CD8-positive, alpha-beta memory T cell (primary cell): Measurements from ENCODE around the gene GNL3. TPM values are rescaled to one million over a fixed set of nuclear protein-coding genes. Genes with fewer than 3 reads are reported as not detected.
A peak's percentile ranks its signal among the peaks of the same experiment; 100 is the strongest.

Experiments
- CTCF ChIA-PET: fragments of 350-600 bp; sonication (Branson Sonifier 250); formaldehyde crosslinking; loops from one replicate; lab custom pipeline; 2021; ENCODE audit warnings: antibody characterized with exemption; lab: Charles Lee
- POLR2A ChIA-PET: fragments of 350-600 bp; sonication (Branson Sonifier 250); formaldehyde crosslinking; loops from one replicate; lab custom pipeline; 2021; ENCODE audit warnings: antibody characterized with exemption; lab: Charles Lee
- DNase-seq, 5 donors: peaks; one replicate each; pipeline versions ENCODE4 v3.0.0 to v3.0.0-alpha.2; 2020 to 2022; ENCODE audit warnings: mixed read lengths in 1 of 5
- H3K27ac ChIP-seq: one replicate; pipeline ENCODE4 v1.7.0; 2013; ENCODE audit warnings: low read depth, mild to moderate bottlenecking, low read length, moderate library complexity
- H3K27me3 ChIP-seq: 2 replicates; pipeline ENCODE4 v1.7.0; 2013; ENCODE audit warnings: low read length, mild to moderate bottlenecking; ENCODE audit not compliant: insufficient read depth, poor library complexity, severe bottlenecking
- H3K36me3 ChIP-seq: 2 replicates; pipeline ENCODE4 v1.7.0; 2013; ENCODE audit warnings: mild to moderate bottlenecking, low read length, moderate library complexity; ENCODE audit not compliant: insufficient read depth
- H3K4me1 ChIP-seq: 2 replicates; pipeline ENCODE4 v1.7.0; 2013; ENCODE audit warnings: mild to moderate bottlenecking, low read length, moderate library complexity; ENCODE audit not compliant: insufficient read depth
- H3K4me3 ChIP-seq: 2 replicates; pipeline ENCODE4 v1.7.0; 2013; ENCODE audit warnings: mild to moderate bottlenecking, low read length
- H3K9me3 ChIP-seq: 2 replicates; pipeline ENCODE4 v1.7.0; 2013; ENCODE audit warnings: mild to moderate bottlenecking, low read length
- H3K27ac Mint-ChIP-seq, 8 donors: one replicate each; pipeline ENCODE4 v1.8.0; 2020 to 2021; ENCODE audit warnings: mixed read lengths in 8 of 8, mild to moderate bottlenecking in 6 of 8, inconsistent platforms in 3 of 8, moderate library complexity in 3 of 8
- H3K27me3 Mint-ChIP-seq, 2 donors: one replicate each; pipeline ENCODE4 v1.8.0; 2020 to 2021; ENCODE audit warnings: mixed read lengths in 2 of 2, mild to moderate bottlenecking in 1 of 2, moderate library complexity in 1 of 2
- H3K36me3 Mint-ChIP-seq, 3 donors: one replicate each; pipeline ENCODE4 v1.8.0; 2020 to 2021; ENCODE audit warnings: mixed read lengths in 3 of 3, inconsistent platforms in 1 of 3, mild to moderate bottlenecking in 1 of 3
- H3K4me1 Mint-ChIP-seq, 3 donors: one replicate each; pipeline ENCODE4 v1.8.0; 2020 to 2021; ENCODE audit warnings: mixed read lengths in 3 of 3, inconsistent platforms in 1 of 3, mild to moderate bottlenecking in 1 of 3
- H3K4me3 Mint-ChIP-seq, 7 donors: one replicate each; pipeline ENCODE4 v1.8.0; 2020 to 2021; ENCODE audit warnings: mixed read lengths in 7 of 7, mild to moderate bottlenecking in 6 of 7, moderate library complexity in 4 of 7, inconsistent platforms in 2 of 7
- H3K9me3 Mint-ChIP-seq, 5 donors: one replicate each; pipeline ENCODE4 v1.8.0; 2020 to 2022; ENCODE audit warnings: mixed read lengths in 5 of 5, mild to moderate bottlenecking in 3 of 5, moderate library complexity in 2 of 5, inconsistent platforms in 1 of 5
- polyA plus RNA-seq: library from polyadenylated mRNA; unstranded; fragments of 300-500 nt; fragmentation: Illumina TruSeq; gene quantifications from one replicate; pipeline ENCODE4 v1.2.3, GENCODE V29; 2021
- total RNA-seq, 2 experiments: library from RNA; stranded (reverse); gene quantifications; one replicate each; pipeline ENCODE4 v1.2.3, GENCODE V29; 2021

GNL3 gene, protein sequence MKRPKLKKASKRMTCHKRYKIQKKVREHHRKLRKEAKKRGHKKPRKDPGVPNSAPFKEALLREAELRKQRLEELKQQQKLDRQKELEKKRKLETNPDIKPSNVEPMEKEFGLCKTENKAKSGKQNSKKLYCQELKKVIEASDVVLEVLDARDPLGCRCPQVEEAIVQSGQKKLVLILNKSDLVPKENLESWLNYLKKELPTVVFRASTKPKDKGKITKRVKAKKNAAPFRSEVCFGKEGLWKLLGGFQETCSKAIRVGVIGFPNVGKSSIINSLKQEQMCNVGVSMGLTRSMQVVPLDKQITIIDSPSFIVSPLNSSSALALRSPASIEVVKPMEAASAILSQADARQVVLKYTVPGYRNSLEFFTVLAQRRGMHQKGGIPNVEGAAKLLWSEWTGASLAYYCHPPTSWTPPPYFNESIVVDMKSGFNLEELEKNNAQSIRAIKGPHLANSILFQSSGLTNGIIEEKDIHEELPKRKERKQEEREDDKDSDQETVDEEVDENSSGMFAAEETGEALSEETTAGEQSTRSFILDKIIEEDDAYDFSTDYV
- total RNA-seq (100 to 1,000 TPM; 229 to 233 TPM), polyA plus RNA-seq (58.5 TPM)

DNA sequence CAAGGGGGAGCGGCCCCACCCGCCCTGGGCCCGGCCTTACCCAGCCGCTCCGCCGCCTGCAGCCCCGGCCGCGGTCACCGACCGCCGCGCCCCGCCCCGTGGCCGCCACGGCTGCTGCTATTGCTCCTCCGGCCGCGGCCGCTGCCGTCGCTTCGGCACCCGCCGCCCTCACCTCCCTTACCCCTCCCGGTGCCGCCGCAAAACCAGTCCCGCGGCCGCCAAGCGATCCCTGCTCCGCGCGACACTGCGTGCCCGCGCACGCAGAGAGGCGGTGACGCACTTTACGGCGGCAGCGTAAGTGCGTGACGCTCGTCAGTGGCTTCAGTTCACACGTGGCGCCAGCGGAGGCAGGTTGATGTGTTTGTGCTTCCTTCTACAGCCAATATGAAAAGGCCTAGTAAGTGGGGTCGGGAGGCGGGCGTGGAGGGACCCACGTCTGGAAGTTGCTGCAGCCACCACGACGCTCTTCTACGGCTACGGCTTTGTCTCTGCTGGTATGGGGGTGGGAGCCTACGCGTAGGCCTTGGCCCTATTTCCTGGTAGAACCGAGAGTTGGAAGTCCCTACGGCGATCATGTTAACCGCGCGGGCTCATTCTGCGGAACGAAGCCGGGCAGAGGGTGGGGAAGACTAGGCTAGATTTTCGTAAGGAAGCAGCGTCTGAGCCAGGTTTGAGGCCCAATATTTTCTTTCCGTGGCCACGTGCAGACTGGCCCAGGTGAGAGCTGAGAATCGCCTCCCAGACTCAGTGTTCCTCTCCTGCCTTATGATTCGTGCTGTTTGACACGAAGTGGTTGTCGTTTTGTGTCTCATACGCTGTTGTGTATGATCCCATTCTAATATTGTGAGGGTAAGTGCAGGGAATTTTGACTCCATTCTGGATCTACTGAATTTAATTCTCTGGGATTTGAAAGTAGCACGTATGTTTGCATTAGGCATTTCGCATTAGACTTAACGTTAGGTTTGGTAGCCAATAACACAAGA is at the start of gene GNL3, which contains the start of gene PBRM1:
Gene GNL3, plus strand, starts transcription at position 324 of the 983 bp plus-strand sequence. Its CDS starts 61 bp downstream, at position 385.
Gene PBRM1, minus strand, starts transcription at position 205 of the 983 bp plus-strand sequence.
- ChIA-PET CTCF (no interaction called here), POLR2A (no interaction called here)
- Mint-ChIP-seq H3K36me3 (peaks cover 7 to 66% (median 16%) of the 10 kb centered on the region in 3 donors), H3K4me3 (peak within 1 kb of the TSS; percentile 92 to 99 (median 97)), H3K27me3 (no peaks in the 10 kb centered on the region), H3K27ac (peak within 1 kb of the TSS; percentile 98 to 100 (median 99)), H3K4me1 (peaks cover 49 to 67% (median 62%) of the 10 kb centered on the region in 3 donors), H3K9me3 (no peaks in the 10 kb centered on the region)
- DNase-seq: peak; percentile 88 to 94 (median 93)
- H3K4me3 ChIP-seq: peak within 1 kb of the TSS; percentile 88
- peaks cover 38% of the 10 kb centered on the region for H3K4me1 ChIP-seq
- H3K36me3 ChIP-seq: peaks cover 41% of the 10 kb centered on the region
- H3K9me3 ChIP-seq: no peaks in the 10 kb centered on the region
- peak within 1 kb of the TSS; percentile 88 for H3K27ac ChIP-seq
- no peaks in the 10 kb centered on the region for H3K27me3 ChIP-seq

DNA sequence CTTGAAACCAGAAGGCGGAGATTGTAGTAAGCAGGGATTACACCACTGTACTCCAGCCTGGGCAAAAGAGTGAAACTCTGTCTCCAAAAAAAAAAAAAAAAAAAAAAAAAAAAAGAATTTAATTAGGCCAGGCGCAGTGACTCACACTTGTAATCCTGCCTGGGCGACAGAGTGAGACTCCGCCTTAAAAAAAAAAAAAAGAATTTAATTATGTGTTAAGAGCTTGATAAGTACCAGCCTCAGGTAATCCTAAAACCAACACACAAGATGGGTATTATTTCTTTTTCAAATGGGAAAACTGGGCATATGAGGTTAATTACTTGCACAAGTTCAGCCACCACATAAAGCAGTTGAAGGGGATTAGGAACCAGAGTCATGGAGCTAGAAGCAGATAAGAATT is 49.2 kb upstream of the GNL3 start:
- Histone ChIP-seq H3K27me3 (no peaks in the 10 kb centered on the region), H3K27ac (no peak overlapping the region), H3K9me3 (no peaks in the 10 kb centered on the region), H3K4me3 (no peak overlapping the region), H3K4me1 (no peaks in the 10 kb centered on the region), H3K36me3 (peaks cover 17% of the 10 kb centered on the region)
- ChIA-PET POLR2A (no interaction called here), CTCF (no interaction called here)
- Mint-ChIP-seq H3K27ac (no peak overlapping the region), H3K36me3 (peaks cover 0 to 73% (median 16%) of the 10 kb centered on the region in 3 donors), H3K9me3 (no peaks in the 10 kb centered on the region), H3K27me3 (no peaks in the 10 kb centered on the region), H3K4me1 (no peaks in the 10 kb centered on the region), H3K4me3 (no peak overlapping the region)
- no peak for DNase-seq

DNA sequence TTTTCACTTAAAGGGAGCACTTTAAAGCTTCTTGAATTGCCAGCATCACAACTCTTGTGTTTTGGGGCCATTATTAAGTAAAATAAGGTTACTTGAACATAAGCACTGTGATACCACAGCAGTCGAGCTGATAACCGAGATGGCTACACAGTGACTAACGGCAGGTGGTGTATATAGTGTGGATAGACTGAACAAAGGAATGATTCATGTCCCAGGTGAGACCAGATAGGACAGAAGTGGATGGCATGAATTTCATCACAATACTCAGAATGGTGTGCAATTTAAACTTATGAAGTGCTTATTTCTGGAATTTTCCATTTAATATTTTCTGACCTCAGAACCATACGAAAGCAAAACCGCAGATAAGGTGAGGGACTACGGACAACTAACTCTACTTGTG is 40.3 kb upstream of the GNL3 start:
- Mint-ChIP-seq H3K9me3 (no peaks in the 10 kb centered on the region), H3K4me3 (no peak overlapping the region), H3K27ac (no peak overlapping the region), H3K4me1 (no peaks in the 10 kb centered on the region), H3K36me3 (peaks cover 0 to 82% (median 24%) of the 10 kb centered on the region in 3 donors), H3K27me3 (no peaks in the 10 kb centered on the region)
- no peak overlapping the region for H3K27ac ChIP-seq
- H3K36me3 ChIP-seq: peaks cover 37% of the 10 kb centered on the region
- POLR2A ChIA-PET: no interaction called here
- H3K4me1 ChIP-seq: no peaks in the 10 kb centered on the region
- H3K4me3 ChIP-seq: no peak overlapping the region
- DNase-seq: no peak
- CTCF ChIA-PET: interaction anchor here (0.6 kb wide), 1 partner anchor 234 kb away, joined by 4 read pairs; no protein-coding TSS in a partner anchor
- no peaks in the 10 kb centered on the region for H3K27me3 ChIP-seq
- no peaks in the 10 kb centered on the region for H3K9me3 ChIP-seq

DNA sequence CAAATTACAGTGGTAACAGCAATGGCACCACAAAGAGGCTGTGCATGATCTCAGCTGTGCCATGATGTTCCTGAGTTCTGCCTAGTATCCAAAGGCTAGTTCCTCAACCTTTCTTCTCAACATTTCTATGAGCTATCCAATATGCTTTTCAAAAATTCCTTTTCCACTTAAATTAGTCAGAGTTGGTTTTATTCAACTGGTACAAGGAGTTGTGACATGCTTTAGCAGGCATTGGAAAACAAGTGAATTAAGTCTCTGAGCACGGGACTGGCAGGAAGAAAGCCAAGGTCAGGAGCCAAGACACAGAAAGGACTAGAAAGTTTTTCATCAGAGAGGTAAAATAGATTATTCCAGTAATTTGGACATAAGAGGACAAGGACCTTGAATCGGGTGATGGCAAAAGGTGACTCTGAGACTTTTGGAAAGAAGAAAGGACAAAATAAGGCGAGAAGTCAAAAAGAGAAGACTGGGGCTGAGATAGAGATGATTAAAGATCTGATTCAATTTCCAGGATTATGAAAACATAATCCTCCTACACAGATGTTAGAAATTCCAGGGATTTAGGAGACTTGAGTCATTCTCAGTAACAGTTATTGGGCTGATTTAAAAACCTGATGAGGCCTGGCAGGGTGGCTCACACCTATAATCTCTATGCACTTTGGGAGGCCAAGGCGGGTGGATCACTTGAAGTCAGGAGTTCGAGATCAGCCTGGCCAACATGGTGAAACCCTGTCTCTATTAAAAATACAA is 36.2 kb upstream of the GNL3 start:
- Histone ChIP-seq H3K4me3 (no peak overlapping the region), H3K4me1 (no peaks in the 10 kb centered on the region), H3K36me3 (peaks cover 38% of the 10 kb centered on the region), H3K27me3 (no peaks in the 10 kb centered on the region), H3K27ac (no peak overlapping the region), H3K9me3 (no peaks in the 10 kb centered on the region)
- Mint-ChIP-seq H3K27ac (peak overlapping the region in 3 of 8 donors; percentile 19 to 59 (median 22)), H3K4me1 (peaks cover 0 to 7% (median 0%) of the 10 kb centered on the region in 3 donors), H3K36me3 (peaks cover 0 to 84% (median 32%) of the 10 kb centered on the region in 3 donors), H3K4me3 (no peak overlapping the region), H3K9me3 (no peaks in the 10 kb centered on the region), H3K27me3 (no peaks in the 10 kb centered on the region)
- POLR2A ChIA-PET: no interaction called here
- DNase-seq: no peak
- CTCF ChIA-PET: no interaction called here

DNA sequence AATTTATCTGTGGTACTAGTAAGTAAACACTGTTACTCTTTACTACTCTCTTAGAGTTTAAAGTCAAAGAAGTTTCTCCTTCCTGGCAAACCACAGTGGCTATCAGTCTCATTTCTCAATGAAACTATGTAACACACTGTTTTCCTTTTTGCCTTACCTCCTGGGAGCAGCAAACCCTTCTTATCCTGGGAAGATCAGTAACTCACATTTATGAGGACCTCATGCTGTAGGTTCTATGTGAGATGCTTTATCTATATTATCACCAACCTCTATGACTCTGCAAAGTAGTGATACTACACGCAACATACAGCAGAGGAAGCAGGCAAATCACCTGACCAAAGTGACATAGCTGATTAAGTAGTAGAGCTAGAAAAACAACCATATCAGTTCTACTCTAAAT is 35.4 kb upstream of the GNL3 start:
- peaks cover 30% of the 10 kb centered on the region for H3K36me3 ChIP-seq
- peaks cover 0 to 7% (median 0%) of the 10 kb centered on the region in 3 donors for H3K4me1 Mint-ChIP-seq
- H3K27ac Mint-ChIP-seq: peak overlapping the region in 1 of 8 donors; percentile 48
- H3K4me3 ChIP-seq: no peak overlapping the region
- no peaks in the 10 kb centered on the region for H3K9me3 ChIP-seq
- no peaks in the 10 kb centered on the region for H3K27me3 ChIP-seq
- H3K4me1 ChIP-seq: no peaks in the 10 kb centered on the region
- POLR2A ChIA-PET: no interaction called here
- no peak for DNase-seq
- no peaks in the 10 kb centered on the region for H3K27me3 Mint-ChIP-seq
- no peaks in the 10 kb centered on the region for H3K9me3 Mint-ChIP-seq
- peak overlapping the region; percentile 25 for H3K27ac ChIP-seq
- peaks cover 0 to 82% (median 25%) of the 10 kb centered on the region in 3 donors for H3K36me3 Mint-ChIP-seq
- no peak overlapping the region for H3K4me3 Mint-ChIP-seq
- CTCF ChIA-PET: interaction anchor here (1.1 kb wide), 1 partner anchor 21 kb away, joined by 3 read pairs; no protein-coding TSS in a partner anchor

DNA sequence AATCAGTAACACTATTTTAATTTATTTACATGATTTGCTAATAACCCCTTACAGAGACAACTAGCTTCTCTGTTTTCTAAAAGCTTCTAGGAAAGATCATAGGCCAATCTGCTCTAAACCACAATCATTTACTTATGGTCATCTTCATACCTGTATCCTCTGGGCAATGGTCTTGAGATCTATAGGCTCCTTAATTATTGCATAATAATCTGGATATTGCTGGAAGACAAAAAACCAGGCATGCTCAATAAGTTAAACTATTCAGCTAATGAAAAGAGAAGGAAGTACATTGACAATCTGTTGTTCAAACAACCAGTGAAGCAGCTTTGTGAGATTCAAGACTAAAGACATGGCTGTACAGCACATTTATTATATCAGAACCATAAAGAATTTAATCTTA is 34.2 kb upstream of the GNL3 start:
- Mint-ChIP-seq H3K9me3 (no peaks in the 10 kb centered on the region), H3K27me3 (no peaks in the 10 kb centered on the region), H3K27ac (no peak overlapping the region), H3K4me3 (no peak overlapping the region), H3K4me1 (peaks cover 0 to 13% (median 0%) of the 10 kb centered on the region in 3 donors), H3K36me3 (peaks cover 0 to 81% (median 28%) of the 10 kb centered on the region in 3 donors)
- DNase-seq: no peak
- no peaks in the 10 kb centered on the region for H3K27me3 ChIP-seq
- ChIA-PET CTCF (interaction anchor here (1.1 kb wide), 1 partner anchor 20 kb away, joined by 3 read pairs; no protein-coding TSS in a partner anchor), POLR2A (no interaction called here)
- no peak overlapping the region for H3K27ac ChIP-seq
- no peaks in the 10 kb centered on the region for H3K4me1 ChIP-seq
- H3K36me3 ChIP-seq: peaks cover 28% of the 10 kb centered on the region
- H3K4me3 ChIP-seq: no peak overlapping the region
- H3K9me3 ChIP-seq: no peaks in the 10 kb centered on the region

DNA sequence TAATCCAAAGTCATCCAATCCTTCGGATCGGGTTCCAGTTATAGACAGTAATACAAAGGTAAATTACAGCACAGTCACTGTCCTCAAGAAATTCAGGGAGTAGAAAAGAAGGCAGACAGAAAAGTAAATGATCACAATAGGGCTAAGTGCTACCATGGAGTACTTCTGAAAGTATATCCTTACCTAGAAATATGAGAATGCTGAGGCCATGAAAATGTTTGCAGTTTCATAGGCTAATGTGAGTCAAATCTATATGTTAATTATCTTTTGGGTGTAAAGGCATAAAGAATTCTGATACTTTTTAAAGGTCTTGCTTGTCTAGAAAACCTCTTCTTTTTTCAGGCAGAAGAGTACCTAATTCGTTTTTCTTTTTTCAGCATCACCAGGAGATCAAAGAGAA is 29.9 kb upstream of the GNL3 start:
- peaks cover 27% of the 10 kb centered on the region for H3K36me3 ChIP-seq
- H3K4me1 Mint-ChIP-seq: peaks cover 0 to 16% (median 0%) of the 10 kb centered on the region in 3 donors
- H3K27me3 Mint-ChIP-seq: no peaks in the 10 kb centered on the region
- H3K4me1 ChIP-seq: no peaks in the 10 kb centered on the region
- H3K9me3 Mint-ChIP-seq: no peaks in the 10 kb centered on the region
- H3K4me3 ChIP-seq: no peak overlapping the region
- H3K27ac Mint-ChIP-seq: peak overlapping the region in 4 of 8 donors; percentile 32 to 87 (median 40)
- no peaks in the 10 kb centered on the region for H3K9me3 ChIP-seq
- DNase-seq: no peak
- ChIA-PET CTCF (no interaction called here), POLR2A (no interaction called here)
- no peaks in the 10 kb centered on the region for H3K27me3 ChIP-seq
- no peak overlapping the region for H3K4me3 Mint-ChIP-seq
- peaks cover 0 to 80% (median 16%) of the 10 kb centered on the region in 3 donors for H3K36me3 Mint-ChIP-seq
- no peak overlapping the region for H3K27ac ChIP-seq
